NCI-H345 treated with DMSO at 0.1 percent for 48 hours (cell line): ENCODE measurements around the gene NNAT.

Experiments used
- DNase-seq: peaks from one replicate; lab custom pipeline; 2025; ENCODE audit not compliant: unreplicated experiment; lab: John Stamatoyannopoulos, UW

NNAT gene

DNA sequence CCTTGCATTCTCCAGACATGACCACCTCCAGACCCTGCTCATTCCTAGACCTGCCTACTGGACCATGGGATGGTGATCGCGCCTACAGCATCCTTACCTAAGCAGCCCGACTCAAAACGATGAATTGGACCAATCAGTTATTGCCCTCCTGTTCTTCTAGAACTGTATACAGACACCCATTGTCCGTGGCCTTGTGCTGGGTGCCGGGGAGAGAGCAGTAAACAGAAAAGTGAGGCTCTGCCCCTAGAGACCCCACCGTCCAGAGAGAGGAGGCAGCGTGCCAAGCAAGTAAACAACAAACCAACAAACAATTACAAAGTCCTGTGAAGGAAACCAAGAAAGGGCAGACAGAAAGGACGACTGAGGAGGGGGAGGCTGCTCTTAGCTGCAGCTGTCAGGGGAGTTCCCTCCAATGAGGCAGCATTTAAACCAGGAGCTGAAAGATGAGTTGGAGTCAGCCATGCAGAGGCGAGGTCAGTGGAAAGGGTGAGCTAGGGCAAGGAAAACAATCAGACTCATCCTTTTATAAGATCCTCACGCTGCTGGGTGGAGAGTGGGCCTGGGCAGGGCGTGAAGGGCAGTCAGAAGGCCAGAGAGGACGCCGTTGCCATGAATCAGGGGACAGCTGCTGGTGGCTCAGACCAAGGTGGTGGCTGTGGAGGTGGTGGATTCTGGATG lies 44.2 kb downstream of the NNAT start:
- no peak for DNase-seq

DNA sequence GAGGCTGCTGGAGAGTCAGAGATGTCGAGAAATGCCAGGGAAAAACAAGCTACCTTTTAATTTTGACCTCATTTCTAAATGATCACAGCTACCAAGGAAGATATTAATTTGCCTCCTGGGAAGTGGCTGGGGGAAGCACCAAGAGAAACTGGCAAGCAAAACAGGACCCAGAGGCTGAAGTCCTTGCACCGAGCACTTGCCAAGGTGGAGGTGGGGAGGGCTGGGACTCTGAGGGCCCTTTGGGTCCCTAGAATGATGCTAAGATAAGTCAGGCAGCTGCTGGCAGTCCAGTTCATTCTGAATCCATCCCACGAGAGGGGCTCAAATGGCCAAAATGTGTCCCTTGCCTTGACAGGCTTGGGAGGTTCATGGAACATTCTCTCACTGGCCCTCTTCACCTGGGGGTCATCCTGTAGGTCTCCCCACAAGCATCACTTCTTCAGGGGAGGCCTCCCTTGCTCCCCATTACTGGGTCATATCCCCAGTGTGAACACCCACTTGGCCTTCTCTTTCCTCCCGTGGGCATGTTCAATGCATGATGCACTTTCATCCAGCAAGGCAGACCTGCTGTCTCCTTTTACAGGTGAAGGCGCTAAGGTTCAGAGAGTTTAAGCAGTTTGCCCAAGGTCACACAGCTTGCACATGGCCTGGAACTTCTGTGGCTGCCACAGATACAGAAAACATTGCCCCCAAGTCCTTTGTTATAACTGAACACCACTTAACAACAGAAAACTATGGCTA lies 45.7 kb downstream of the NNAT start:
- no peak for DNase-seq

GRCh38 chr20:37567331-37567665 lies 46.2 kb downstream of the NNAT start:
- no peak for DNase-seq

- DNase-seq: peak; percentile 35
Observed at GRCh38 chr20:37567671-37568588, 46.9 kb downstream of the NNAT start.

- DNase-seq: no peak
Observed at GRCh38 chr20:37570419-37570818, 49.4 kb downstream of the NNAT start.

- DNase-seq: no peak
Observed at GRCh38 chr20:37571033-37571432, 50.0 kb downstream of the NNAT start.
